Muscle of leg (tissue), 11 donors: Measurements from ENCODE around the gene GPATCH3. TPM values are rescaled to one million over a fixed set of nuclear protein-coding genes. Genes with fewer than 3 reads are reported as not detected.

Experiments used
- DNase-seq: peaks from one replicate; pipeline ENCODE4 v3.0.0; 2013
- H3K27ac ChIP-seq: one replicate; pipeline ENCODE4 v1.5.1; 2013; ENCODE audit warnings: mild to moderate bottlenecking, low read length, control low read depth
- H3K27me3 ChIP-seq: one replicate; pipeline ENCODE4 v1.6.1; 2013; ENCODE audit warnings: low read length; ENCODE audit not compliant: control insufficient read depth, insufficient read depth
- H3K36me3 ChIP-seq: one replicate; pipeline ENCODE4 v1.6.1; 2013; ENCODE audit warnings: low read length; ENCODE audit not compliant: control insufficient read depth, insufficient read depth
- H3K4me1 ChIP-seq: one replicate; pipeline ENCODE4 v1.6.1; 2013; ENCODE audit warnings: low read length; ENCODE audit not compliant: control insufficient read depth, insufficient read depth
- H3K4me3 ChIP-seq: one replicate; pipeline ENCODE4 v1.5.1; 2013; ENCODE audit warnings: low read length, control low read depth
- H3K9me3 ChIP-seq: replicated peaks from 2 replicates; pipeline ENCODE4 v1.6.1; 2013; ENCODE audit warnings: low read depth, low read length; ENCODE audit not compliant: control insufficient read depth
- WGBS: methylation state at CpG from one replicate; pipeline ENCODE4 v1.1.5; 2013; ENCODE audit warnings: missing lambda C conversion rate; ENCODE audit not compliant: insufficient coverage; 5-methylcytosine and 5-hydroxymethylcytosine counted together
- polyA plus RNA-seq, 8 donors: library from polyadenylated mRNA; unstranded; fragments of 120-200 nt; gene quantifications; one replicate each; pipeline versions ENCODE4 v1.2.1 to v1.2.3, GENCODE V29; 2013; ENCODE audit warnings: inconsistent platforms in 1 of 8, low replicate concordance in 1 of 8; ENCODE audit not compliant: insufficient read length in 8 of 8, insufficient read depth in 1 of 8
- total RNA-seq: library from RNA; stranded (reverse); fragments of 120-200 nt; gene quantifications from one replicate; pipeline ENCODE4 v1.2.4, GENCODE V29; 2013

Gene GPATCH3
- total and polyA plus RNA-seq, 9 donors = 7.9 to 12.7 (median 11.8) TPM

- no peaks in the 10 kb centered on the region for H3K9me3 ChIP-seq
- H3K36me3 ChIP-seq = no peaks in the 10 kb centered on the region
- H3K27me3 ChIP-seq = peaks cover 6% of the 10 kb centered on the region
- no peak for DNase-seq
- H3K4me3 ChIP-seq = no peak within 1 kb of the TSS
- 80% methylated on average over 14 of the region's 16 CpGs for WGBS
- no peak within 1 kb of the TSS for H3K27ac ChIP-seq
- H3K4me1 ChIP-seq = no peaks in the 10 kb centered on the region
Measured at GRCh38 chr1:26913754-26914619, 13.7 kb upstream of the GPATCH3 start, which contains the start of gene NR0B2. TSS of gene NR0B2 (minus strand) at chr1:26913975. CDS start at chr1:26913940, 35 bp downstream.

- WGBS = 88% methylated on average over 5 of the region's 5 CpGs
- Histone ChIP-seq H3K4me1 (no peaks in the 10 kb centered on the region), H3K4me3 (no peak overlapping the region), H3K36me3 (no peaks in the 10 kb centered on the region), H3K27ac (no peak overlapping the region), H3K27me3 (peaks cover 6% of the 10 kb centered on the region), H3K9me3 (no peaks in the 10 kb centered on the region)
- DNase-seq = no peak
Measured at GRCh38 chr1:26913389-26913753, 13.1 kb upstream of the GPATCH3 start.

GRCh38 chr1:26912147-26912490, 11.9 kb upstream of the GPATCH3 start:
- H3K9me3 ChIP-seq = no peaks in the 10 kb centered on the region
- no peaks in the 10 kb centered on the region for H3K36me3 ChIP-seq
- H3K4me1 ChIP-seq = no peaks in the 10 kb centered on the region
- no peak for DNase-seq
- no peak overlapping the region for H3K4me3 ChIP-seq
- no CpG with 5 or more reads among the region's 2 CpGs for WGBS
- no peak overlapping the region for H3K27ac ChIP-seq
- peaks cover 6% of the 10 kb centered on the region for H3K27me3 ChIP-seq

GRCh38 chr1:26911399-26912146, 11.3 kb upstream of the GPATCH3 start:
- Histone ChIP-seq H3K27ac (no peak overlapping the region), H3K36me3 (no peaks in the 10 kb centered on the region), H3K4me1 (no peaks in the 10 kb centered on the region), H3K27me3 (peaks cover 6% of the 10 kb centered on the region), H3K4me3 (no peak overlapping the region), H3K9me3 (no peaks in the 10 kb centered on the region)
- DNase-seq = no peak
- 87% methylated on average over 6 of the region's 8 CpGs for WGBS

GRCh38 chr1:26910343-26911160, 10.3 kb upstream of the GPATCH3 start:
- Histone ChIP-seq H3K4me3 (no peak overlapping the region), H3K27me3 (peaks cover 8% of the 10 kb centered on the region), H3K9me3 (no peaks in the 10 kb centered on the region), H3K27ac (no peak overlapping the region), H3K36me3 (no peaks in the 10 kb centered on the region), H3K4me1 (no peaks in the 10 kb centered on the region)
- DNase-seq = no peak
- WGBS = no CpG with 5 or more reads among the region's 4 CpGs

- 81% methylated on average over 2 of the region's 3 CpGs for WGBS
- Histone ChIP-seq H3K36me3 (no peaks in the 10 kb centered on the region), H3K4me3 (no peak overlapping the region), H3K27me3 (peaks cover 5% of the 10 kb centered on the region), H3K4me1 (no peaks in the 10 kb centered on the region), H3K9me3 (no peaks in the 10 kb centered on the region), H3K27ac (no peak overlapping the region)
- no peak for DNase-seq
Measured at GRCh38 chr1:26909951-26910342, 9.7 kb upstream of the GPATCH3 start.

- Histone ChIP-seq H3K36me3 (no peaks in the 10 kb centered on the region), H3K9me3 (no peaks in the 10 kb centered on the region)
Measured at GRCh38 chr1:26907071-26907917, 7.0 kb upstream of the GPATCH3 start.

GRCh38 chr1:26900815-26901511, 696 bp upstream of the GPATCH3 start:
- peaks cover 11% of the 10 kb centered on the region for H3K4me1 ChIP-seq
- no CpG with 5 or more reads among the region's 18 CpGs for WGBS
- no peaks in the 10 kb centered on the region for H3K27me3 ChIP-seq

More at GRCh38 chr1:26907071-26907917, 7.0 kb upstream of the GPATCH3 start:
- DNase-seq = no peak
- WGBS = 52% methylated on average over 5 of the region's 6 CpGs
- Histone ChIP-seq H3K4me3 (no peak overlapping the region), H3K4me1 (no peaks in the 10 kb centered on the region), H3K27me3 (peaks cover 2% of the 10 kb centered on the region), H3K27ac (no peak overlapping the region)

GRCh38 chr1:26897351-26897750, 2.9 kb downstream of the GPATCH3 start:
- Histone ChIP-seq H3K4me3 (no peak overlapping the region), H3K9me3 (no peaks in the 10 kb centered on the region), H3K27me3 (no peaks in the 10 kb centered on the region), H3K36me3 (peaks cover 55% of the 10 kb centered on the region), H3K4me1 (peaks cover 11% of the 10 kb centered on the region), H3K27ac (no peak overlapping the region)
- WGBS = 94% methylated on average over 7 of the region's 9 CpGs
- no peak for DNase-seq

More at GRCh38 chr1:26900815-26901511, 696 bp upstream of the GPATCH3 start:
- H3K9me3 ChIP-seq = no peaks in the 10 kb centered on the region
- peak overlapping the region; percentile 100 for H3K4me3 ChIP-seq
- no peak for DNase-seq
- H3K36me3 ChIP-seq = peaks cover 20% of the 10 kb centered on the region
- no peak overlapping the region for H3K27ac ChIP-seq
